ENCODE measurements around the gene SPON1.

GRCh38 chr11:14309425-14310192 is 347.1 kb downstream of the SPON1 start:
- TF ChIP-seq CTCF (IDR thresholded peaks at IDR 0.05) = no peak
- TF ChIP-seq POLR2AphosphoS5 (IDR thresholded peaks at IDR 0.05) = no peak
- TF ChIP-seq EP300 (IDR thresholded peaks at IDR 0.05; ENCODE audit: low read depth) = no peak

All from transverse colon (tissue), 4 donors.